ENCODE measurements around the gene GATA3. TPM values are rescaled to one million over a fixed set of nuclear protein-coding genes. Genes with fewer than 3 reads are reported as not detected.

The GATA3 gene
- total and polyA plus RNA-seq, 2 of the 8 experiments (the other 6 are each of a cell fraction or from before 2014, with no cell fraction given): 0.02 to 0.43 TPM

- Histone ChIP-seq H2BK5ac (ENCODE audit: low read depth, low read length) (no peak overlapping the region), H3K27me3 (replicated peaks in 1 of 4; ENCODE audit: control insufficient read depth in 3 of 4, extremely low read depth in 1 of 4, insufficient read depth in 3 of 4, low read length in 3 of 4) (no peaks in the 10 kb centered on the region), H3K4me2 (ENCODE audit: insufficient read depth in 1 of 2, low read depth in 2 of 2, low read length in 2 of 2) (no peak overlapping the region), H4K5ac (ENCODE audit: insufficient read length, low read depth, low read length) (no peak overlapping the region), H3K9ac (replicated peaks in 1 of 4; ENCODE audit: extremely low read depth in 1 of 4, low read depth in 3 of 4, low read length in 3 of 4) (no peak overlapping the region), H3K18ac (ENCODE audit: extremely low read depth, low read length) (no peak overlapping the region), H3K56ac (replicated peaks; ENCODE audit: insufficient read length, low read depth, low read length) (no peak overlapping the region), H3K14ac (ENCODE audit: insufficient read length) (no peak overlapping the region), H2BK12ac (ENCODE audit: low read depth, low read length) (no peak overlapping the region), H2AK5ac (ENCODE audit: low read depth, low read length) (no peak overlapping the region), H3K4ac (replicated peaks; ENCODE audit: insufficient read length, low read depth, low read length) (no peak overlapping the region), H3K27ac (ENCODE audit: low read depth, low read length) (no peak overlapping the region), H3K23me2 (ENCODE audit: low read depth, low read length) (no peaks in the 10 kb centered on the region), H3K36me3 (ENCODE audit: control insufficient read depth in 2 of 4, insufficient read depth in 4 of 4, low read length in 3 of 4) (peaks cover 0 to 11% (median 0%) of the 10 kb centered on the region in 4 experiments; a peak in 2 of 8 replicates), H4K91ac (replicated peaks; ENCODE audit: insufficient read length, low read length) (no peak overlapping the region), H2BK15ac (ENCODE audit: low read length) (no peak overlapping the region), H3K79me1 (ENCODE audit: low read depth, low read length) (no peaks in the 10 kb centered on the region), H4K8ac (ENCODE audit: extremely low read depth, insufficient read depth, low read length) (no peak overlapping the region), H3K23ac (ENCODE audit: insufficient read length) (no peak overlapping the region), H2BK20ac (ENCODE audit: low read length) (no peak overlapping the region), H3K4me1 (replicated peaks in 1 of 4; ENCODE audit: control insufficient read depth in 3 of 4, insufficient read depth in 4 of 4, low read length in 3 of 4) (peaks cover 0 to 5% (median 0%) of the 10 kb centered on the region in 4 experiments; a peak in 2 of 7 replicates), H2AFZ (ENCODE audit: low read length) (no peak overlapping the region), H2BK120ac (replicated peaks; ENCODE audit: low read depth, low read length) (no peak overlapping the region), H3K4me3 (ENCODE audit: extremely low read depth in 1 of 4, insufficient read depth in 2 of 4, low read depth in 3 of 4, low read length in 4 of 4) (no peak overlapping the region), H3K79me2 (ENCODE audit: control insufficient read depth in 1 of 2, insufficient read depth in 2 of 2, low read length in 2 of 2) (no peaks in the 10 kb centered on the region), H3K9me3 (ENCODE audit: insufficient read depth in 2 of 2, low read depth in 1 of 2, low read length in 1 of 2) (no peaks in the 10 kb centered on the region), H4K20me1 (replicated peaks in 1 of 2; ENCODE audit: control insufficient read depth in 1 of 2, insufficient read depth in 2 of 2, low read length in 2 of 2) (no peaks in the 10 kb centered on the region)
- TF ChIP-seq MAFK (IDR thresholded peaks at IDR 0.05; ENCODE audit: low read depth, low read length): 0 out of 2 replicates have a peak, but pooled peaks have one; percentile 32
- TF ChIP-seq EZH2 (IDR thresholded peaks at IDR 0.05; ENCODE audit: low read depth, low read length, severe bottlenecking): no peak
- TF ChIP-seq BCL11A (IDR thresholded peaks at IDR 0.05; ENCODE audit: low read depth in 2 of 2, low read length in 2 of 2): no peak
- DNase-seq (ENCODE audit: low read depth in 1 of 2, low spot score in 2 of 2) (no peak), FAIRE-seq (no peak)
- WGBS, 2 experiments (ENCODE audit: extremely low coverage in 1 of 2, insufficient coverage in 1 of 2, insufficient read length in 1 of 2, insufficient replicate concordance in 2 of 2, low coverage in 1 of 2, low lambda C conversion rate in 2 of 2, missing lambda C conversion rate in 1 of 2): 63% methylated on average over 6 of the region's 6 CpGs; no CpG with 5 or more reads in 1 of the 2 experiments
- CTCF ChIA-PET (ENCODE audit: partially characterized antibody): no interaction called here
- POLR2A ChIA-PET (ENCODE audit: partially characterized antibody): no interaction called here
These were observed 37.2 kb upstream of the GATA3 start for GRCh38 chr10:8017277-8017676.

Measured in H1 (cell line).